K562 (cell line): ENCODE data around the gene C1orf116. TPM values are rescaled to one million over a fixed set of nuclear protein-coding genes. Genes with fewer than 3 reads are reported as not detected.
A peak's percentile ranks its signal among the peaks of the same experiment; 100 is the strongest.

Experiments
- ATAC-seq: fragments of 200-7000 bp; cut with Tn5 transposase; 3 replicates; pipeline ENCODE4 v1.9.1; 2020; ENCODE audit warnings: moderate library complexity
- BruUV-seq: library from RNA; stranded (reverse); fragments of 400-500 nt; replicated peaks from 2 replicates; lab custom pipeline; 2021; lab: Mats Ljungman, UMichigan
- CTCF ChIA-PET: fragments of 300-600 bp; formaldehyde crosslinking; extraction: SDS; loops from one replicate; lab custom pipeline; 2021; ENCODE audit warnings: low intra/inter-chr PET ratio; lab: Yijun Ruan, JAX
- POLR2A ChIA-PET: fragments of 300-600, 350-650 bp; sonication (Branson Sonifier 250); formaldehyde crosslinking; extraction: SDS; loops from one replicate; lab custom pipeline; 2021; ENCODE audit warnings: antibody characterized with exemption, inconsistent platforms; lab: Yijun Ruan, JAX
- DNase-seq, 4 experiments: peaks; one replicate each; pipeline versions ENCODE4 v3.0.0 to v3.0.0-alpha.2; 2011 to 2018; ENCODE audit warnings: low spot score in 3 of 4, mixed read lengths in 3 of 4; ENCODE audit errors: extremely low read depth in 1 of 4
- FAIRE-seq: peaks from 2 replicates; lab custom pipeline; 2011; peaks lifted over from hg19 to GRCh38; lab: Jason Lieb, UNC
- H2AFZ ChIP-seq: 2 replicates; pipeline ENCODE4 v1.6.0; 2011; ENCODE audit warnings: low read depth, low read length, control low read depth, inconsistent platforms
- H3K27ac ChIP-seq: fragments of 200-600 bp; 3 replicates; pipeline ENCODE4 v1.8.0; 2011; ENCODE audit warnings: low read depth, mild to moderate bottlenecking, control low read depth, inconsistent platforms, low read length, moderate library complexity, mixed read lengths; ENCODE audit errors: extremely low read depth
- H3K27me3 ChIP-seq, 2 experiments: fragments of 300-600 bp in 1 of 2; 2 replicates in 1 of 2; 3 replicates in 1 of 2; pipeline versions ENCODE4 v1.6.0 to v1.8.0; 2011; ENCODE audit warnings: inconsistent platforms in 2 of 2, low read length in 2 of 2, mild to moderate bottlenecking in 1 of 2, mixed read lengths in 1 of 2, moderate library complexity in 1 of 2; ENCODE audit not compliant: control insufficient read depth in 2 of 2, insufficient read depth in 2 of 2
- H3K36me3 ChIP-seq: fragments of 300-600 bp; 3 replicates; pipeline ENCODE4 v1.8.0; 2011; ENCODE audit warnings: mild to moderate bottlenecking, low read length, inconsistent platforms; ENCODE audit not compliant: control insufficient read depth, insufficient read depth
- H3K4me1 ChIP-seq, 2 experiments: fragments of 200-600 bp in 1 of 2; replicated peaks in 1 of 2; 2 replicates in 1 of 2; 3 replicates in 1 of 2; pipeline versions ENCODE4 v1.5.1 to v1.8.0; 2011; ENCODE audit warnings: inconsistent platforms in 2 of 2, low read length in 2 of 2, mild to moderate bottlenecking in 1 of 2, mixed read lengths in 1 of 2, moderate library complexity in 1 of 2; ENCODE audit not compliant: control insufficient read depth in 2 of 2, insufficient read depth in 2 of 2
- H3K4me2 ChIP-seq: 2 replicates; pipeline ENCODE4 v1.6.1; 2011; ENCODE audit warnings: low read length, control low read depth, inconsistent platforms, mixed read lengths; ENCODE audit not compliant: insufficient read depth
- H3K4me3 ChIP-seq: fragments of 200-600 bp; sonication (generic), shearing (Covaris generic); 2 replicates; pipeline ENCODE4 v1.5.1; 2016; ENCODE audit warnings: control low read depth, inconsistent platforms
- H3K79me2 ChIP-seq: fragments of 200-600 bp; 3 replicates; pipeline ENCODE4 v1.8.0; 2011; ENCODE audit warnings: low read length, inconsistent platforms; ENCODE audit not compliant: control insufficient read depth, insufficient read depth
- H3K9ac ChIP-seq, 2 experiments: 2 replicates each; pipeline versions ENCODE4 v1.6.0 to v1.6.1; 2011; ENCODE audit warnings: low read depth in 2 of 2, low read length in 2 of 2, control low read depth in 1 of 2, inconsistent platforms in 1 of 2, mild to moderate bottlenecking in 1 of 2, mixed read lengths in 1 of 2; ENCODE audit not compliant: insufficient read depth in 1 of 2
- H3K9me1 ChIP-seq: one replicate; pipeline ENCODE4 v1.6.0; 2011; ENCODE audit warnings: inconsistent platforms, mild to moderate bottlenecking, low read length, moderate library complexity; ENCODE audit not compliant: control insufficient read depth, insufficient read depth
- H3K9me3 ChIP-seq: replicated peaks from 2 replicates; pipeline ENCODE4 v1.5.1; 2011; ENCODE audit warnings: low read depth, low read length, inconsistent platforms; ENCODE audit not compliant: control insufficient read depth, insufficient read depth
- H4K20me1 ChIP-seq: replicated peaks from 2 replicates; pipeline ENCODE4 v1.6.1; 2011; ENCODE audit warnings: low read length, inconsistent platforms, mixed read lengths; ENCODE audit not compliant: control insufficient read depth, insufficient read depth
- CEBPB ChIP-seq: fragments of 450-650 bp; IDR thresholded peaks from 2 replicates; pipeline ENCODE4 v1.6.1; 2016; ENCODE audit warnings: missing genetic modification characterization, missing compliant biosample characterization
- PML ChIP-seq: IDR thresholded peaks from 2 replicates; pipeline ENCODE4 v1.6.1; 2012; ENCODE audit warnings: low read length, inconsistent platforms
- ZNF121 ChIP-seq: sonication (generic); formaldehyde crosslinking; conservative IDR thresholded peaks from 2 replicates; pipeline ENCODE4 v1.8.0; 2022; ENCODE audit warnings: missing genetic modification reagents
- WGBS: fragments of 100-300 bp; shearing (Covaris generic); methylation state at CpG from one replicate; pipeline ENCODE4 v1.1.6; 2016; ENCODE audit warnings: low coverage, mixed read lengths; ENCODE audit not compliant: insufficient coverage; ENCODE audit errors: missing lambda C conversion rate; 5-methylcytosine and 5-hydroxymethylcytosine counted together
- in situ Hi-C: fragments of 300-500 bp; cut with MboI; formaldehyde crosslinking; loops from 4 replicates; pipeline ENCODE4 v1.15.0; 2018; ENCODE audit warnings: inconsistent platforms, mixed read lengths
- intact Hi-C: fragments of 100-400 bp; cut with micrococcal nuclease; formaldehyde crosslinking; loops from 2 replicates; pipeline ENCODE4 v1.14.2; 2022
- polyA plus RNA-seq, 8 experiments: library from polyadenylated mRNA; depleted of rRNA in 4 of 8; stranded (reverse) in 5 of 8; unstranded in 3 of 8; fragments of >200 nt; fragmentation: Nextera tagmentation in 2 of 8; fragmentation: Illumina TruSeq in 1 of 8; extraction: Ambion mirVana in 2 of 8; extraction: Trizol in 1 of 8; gene quantifications; 2 replicates each; pipeline versions ENCODE4 v1.2.1 to v1.2.3, GENCODE V29; 2011 to 2014; ENCODE audit warnings: inconsistent platforms in 1 of 8, missing spikeins in 1 of 8
- total RNA-seq, 7 experiments: library from RNA; depleted of rRNA in 6 of 7; stranded (reverse); fragments of >200 nt in 6 of 7; fragmentation: Illumina TruSeq in 2 of 7; extraction: Trizol in 2 of 7; gene quantifications; 2 replicates each; pipeline versions ENCODE4 v1.2.1 to v1.2.3, GENCODE V29; 2011 to 2021; ENCODE audit warnings: low replicate concordance in 1 of 7
- TF ChIP-seq, protein P1 (sequence below): sonication (generic); formaldehyde crosslinking; IDR thresholded peaks from 2 replicates; pipeline ENCODE4 v1.8.1; 2023; ENCODE audit warnings: mild to moderate bottlenecking, missing genetic modification reagents
- TF ChIP-seq, protein P2 (sequence below): fragments of 450-650 bp; IDR thresholded peaks from 2 replicates; pipeline ENCODE4 v1.6.1; 2016; ENCODE audit warnings: low read depth
- TF ChIP-seq, protein P3 (sequence below): sonication (generic); formaldehyde crosslinking; IDR thresholded peaks from 2 replicates; pipeline ENCODE4 v1.8.1; 2023; ENCODE audit warnings: missing genetic modification reagents, mild to moderate bottlenecking, borderline replicate concordance

C1orf116 gene
- total and polyA plus RNA-seq, 9 of the 15 experiments (the other 6 are each of a cell fraction or from before 2014, with no cell fraction given), result 0.62 to 3.0 (median 0.95) TPM

DNA sequence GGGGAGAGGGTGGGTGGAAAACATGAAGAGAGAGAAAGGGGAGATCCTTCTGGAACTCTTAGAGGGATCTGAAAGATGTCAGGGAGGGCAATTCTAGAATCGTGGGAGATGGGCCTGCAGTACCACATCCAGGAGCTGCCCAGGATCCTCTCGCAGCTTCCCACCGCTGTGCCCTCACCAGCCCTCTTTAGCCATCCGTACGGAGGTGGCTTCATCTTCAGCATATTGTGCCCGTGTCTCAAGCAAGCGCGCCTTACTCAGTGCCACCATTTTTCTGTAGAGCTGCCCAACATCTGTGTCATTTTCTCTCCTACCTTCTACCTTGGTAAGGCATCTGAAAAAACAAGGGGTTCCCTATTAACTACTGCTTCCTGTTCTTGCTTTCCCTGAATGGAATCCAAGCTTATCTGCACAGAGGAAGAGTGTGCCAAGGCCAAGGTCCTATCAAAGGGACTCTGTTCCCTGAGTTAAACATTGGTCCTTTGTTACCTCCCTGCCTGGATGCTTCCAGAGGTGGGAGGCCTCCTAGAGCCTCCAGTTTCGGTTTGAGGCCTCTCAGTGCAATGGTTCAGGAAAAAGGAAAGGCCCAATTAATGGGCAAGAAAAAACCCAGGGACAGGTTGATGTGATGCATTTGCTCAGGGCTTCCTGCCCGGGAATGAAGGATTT is 23.2 kb downstream of the C1orf116 start:
- no peak for DNase-seq
- 85% methylated on average over 10 of the region's 10 CpGs for WGBS
- Histone ChIP-seq H4K20me1 (no peaks in the 10 kb centered on the region), H3K4me1 (peaks cover 3 to 37% of the 10 kb centered on the region in 2 experiments; a peak in 4 of 5 replicates), H3K9me1 (no peaks in the 10 kb centered on the region), H3K27me3 (no peaks in the 10 kb centered on the region), H3K36me3 (no peaks in the 10 kb centered on the region), H3K4me2 (no peak overlapping the region), H3K79me2 (no peaks in the 10 kb centered on the region), H3K27ac (no peak overlapping the region), H3K9ac (no peak overlapping the region), H3K4me3 (no peak overlapping the region), H2AFZ (peak overlapping the region; percentile 3; the same call in 1 of the 2 replicates), H3K9me3 (peaks cover 3% of the 10 kb centered on the region; the same call in 1 of the 2 replicates)
- ChIA-PET POLR2A (interaction anchor here (0.6 to 6.5 kb wide), 3 partner anchors 12 to 876 kb away, joined by 3 to 38 read pairs (median 4); partner anchors contain the start of gene PFKFB2), CTCF (no interaction called here)
- intact Hi-C loops, result no loop called here
- BruUV-seq, result no TSS peak
- no peak for ATAC-seq
- FAIRE-seq, result no peak
- in situ Hi-C loops, result no loop called here
- TF ChIP-seq, protein P1, sequence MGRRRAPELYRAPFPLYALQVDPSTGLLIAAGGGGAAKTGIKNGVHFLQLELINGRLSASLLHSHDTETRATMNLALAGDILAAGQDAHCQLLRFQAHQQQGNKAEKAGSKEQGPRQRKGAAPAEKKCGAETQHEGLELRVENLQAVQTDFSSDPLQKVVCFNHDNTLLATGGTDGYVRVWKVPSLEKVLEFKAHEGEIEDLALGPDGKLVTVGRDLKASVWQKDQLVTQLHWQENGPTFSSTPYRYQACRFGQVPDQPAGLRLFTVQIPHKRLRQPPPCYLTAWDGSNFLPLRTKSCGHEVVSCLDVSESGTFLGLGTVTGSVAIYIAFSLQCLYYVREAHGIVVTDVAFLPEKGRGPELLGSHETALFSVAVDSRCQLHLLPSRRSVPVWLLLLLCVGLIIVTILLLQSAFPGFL (CRISPR knock-in tag), result no peak
- TF ChIP-seq PML (no peak), ZNF121 (CRISPR knock-in tag) (no peak), CEBPB (no peak)
- TF ChIP-seq, protein P2, sequence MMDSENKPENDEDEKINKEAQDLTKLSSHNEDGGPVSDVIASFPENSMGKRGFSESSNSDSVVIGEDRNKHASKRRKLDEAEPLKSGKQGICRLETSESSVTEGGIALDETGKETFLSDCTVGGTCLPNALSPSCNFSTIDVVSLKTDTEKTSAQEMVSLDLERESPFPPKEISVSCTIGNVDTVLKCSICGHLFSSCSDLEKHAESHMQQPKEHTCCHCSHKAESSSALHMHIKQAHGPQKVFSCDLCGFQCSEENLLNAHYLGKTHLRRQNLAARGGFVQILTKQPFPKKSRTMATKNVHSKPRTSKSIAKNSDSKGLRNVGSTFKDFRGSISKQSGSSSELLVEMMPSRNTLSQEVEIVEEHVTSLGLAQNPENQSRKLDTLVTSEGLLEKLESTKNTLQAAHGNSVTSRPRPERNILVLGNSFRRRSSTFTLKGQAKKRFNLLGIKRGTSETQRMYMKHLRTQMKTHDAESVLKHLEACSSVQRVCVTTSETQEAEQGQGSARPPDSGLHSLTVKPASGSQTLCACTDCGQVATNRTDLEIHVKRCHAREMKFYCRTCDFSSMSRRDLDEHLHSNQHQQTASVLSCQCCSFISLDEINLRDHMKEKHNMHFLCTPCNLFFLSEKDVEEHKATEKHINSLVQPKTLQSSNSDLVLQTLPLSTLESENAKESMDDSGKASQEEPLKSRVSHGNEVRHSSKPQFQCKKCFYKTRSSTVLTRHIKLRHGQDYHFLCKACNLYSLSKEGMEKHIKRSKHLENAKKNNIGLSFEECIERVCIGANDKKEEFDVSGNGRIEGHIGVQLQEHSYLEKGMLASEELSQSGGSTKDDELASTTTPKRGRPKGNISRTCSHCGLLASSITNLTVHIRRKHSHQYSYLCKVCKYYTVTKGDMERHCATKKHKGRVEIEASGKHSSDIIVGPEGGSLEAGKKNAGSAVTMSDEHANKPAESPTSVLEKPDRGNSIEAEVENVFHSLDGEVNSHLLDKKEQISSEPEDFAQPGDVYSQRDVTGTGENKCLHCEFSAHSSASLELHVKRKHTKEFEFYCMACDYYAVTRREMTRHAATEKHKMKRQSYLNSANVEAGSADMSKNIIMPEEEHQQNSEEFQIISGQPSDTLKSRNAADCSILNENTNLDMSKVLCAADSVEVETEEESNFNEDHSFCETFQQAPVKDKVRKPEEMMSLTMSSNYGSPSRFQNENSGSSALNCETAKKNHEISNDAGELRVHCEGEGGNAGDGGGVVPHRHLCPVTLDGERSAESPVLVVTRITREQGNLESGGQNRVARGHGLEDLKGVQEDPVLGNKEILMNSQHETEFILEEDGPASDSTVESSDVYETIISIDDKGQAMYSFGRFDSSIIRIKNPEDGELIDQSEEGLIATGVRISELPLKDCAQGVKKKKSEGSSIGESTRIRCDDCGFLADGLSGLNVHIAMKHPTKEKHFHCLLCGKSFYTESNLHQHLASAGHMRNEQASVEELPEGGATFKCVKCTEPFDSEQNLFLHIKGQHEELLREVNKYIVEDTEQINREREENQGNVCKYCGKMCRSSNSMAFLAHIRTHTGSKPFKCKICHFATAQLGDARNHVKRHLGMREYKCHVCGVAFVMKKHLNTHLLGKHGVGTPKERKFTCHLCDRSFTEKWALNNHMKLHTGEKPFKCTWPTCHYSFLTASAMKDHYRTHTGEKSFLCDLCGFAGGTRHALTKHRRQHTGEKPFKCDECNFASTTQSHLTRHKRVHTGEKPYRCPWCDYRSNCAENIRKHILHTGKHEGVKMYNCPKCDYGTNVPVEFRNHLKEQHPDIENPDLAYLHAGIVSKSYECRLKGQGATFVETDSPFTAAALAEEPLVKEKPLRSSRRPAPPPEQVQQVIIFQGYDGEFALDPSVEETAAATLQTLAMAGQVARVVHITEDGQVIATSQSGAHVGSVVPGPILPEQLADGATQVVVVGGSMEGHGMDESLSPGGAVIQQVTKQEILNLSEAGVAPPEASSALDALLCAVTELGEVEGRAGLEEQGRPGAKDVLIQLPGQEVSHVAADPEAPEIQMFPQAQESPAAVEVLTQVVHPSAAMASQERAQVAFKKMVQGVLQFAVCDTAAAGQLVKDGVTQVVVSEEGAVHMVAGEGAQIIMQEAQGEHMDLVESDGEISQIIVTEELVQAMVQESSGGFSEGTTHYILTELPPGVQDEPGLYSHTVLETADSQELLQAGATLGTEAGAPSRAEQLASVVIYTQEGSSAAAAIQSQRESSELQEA, result no peak
- TF ChIP-seq, protein P3, sequence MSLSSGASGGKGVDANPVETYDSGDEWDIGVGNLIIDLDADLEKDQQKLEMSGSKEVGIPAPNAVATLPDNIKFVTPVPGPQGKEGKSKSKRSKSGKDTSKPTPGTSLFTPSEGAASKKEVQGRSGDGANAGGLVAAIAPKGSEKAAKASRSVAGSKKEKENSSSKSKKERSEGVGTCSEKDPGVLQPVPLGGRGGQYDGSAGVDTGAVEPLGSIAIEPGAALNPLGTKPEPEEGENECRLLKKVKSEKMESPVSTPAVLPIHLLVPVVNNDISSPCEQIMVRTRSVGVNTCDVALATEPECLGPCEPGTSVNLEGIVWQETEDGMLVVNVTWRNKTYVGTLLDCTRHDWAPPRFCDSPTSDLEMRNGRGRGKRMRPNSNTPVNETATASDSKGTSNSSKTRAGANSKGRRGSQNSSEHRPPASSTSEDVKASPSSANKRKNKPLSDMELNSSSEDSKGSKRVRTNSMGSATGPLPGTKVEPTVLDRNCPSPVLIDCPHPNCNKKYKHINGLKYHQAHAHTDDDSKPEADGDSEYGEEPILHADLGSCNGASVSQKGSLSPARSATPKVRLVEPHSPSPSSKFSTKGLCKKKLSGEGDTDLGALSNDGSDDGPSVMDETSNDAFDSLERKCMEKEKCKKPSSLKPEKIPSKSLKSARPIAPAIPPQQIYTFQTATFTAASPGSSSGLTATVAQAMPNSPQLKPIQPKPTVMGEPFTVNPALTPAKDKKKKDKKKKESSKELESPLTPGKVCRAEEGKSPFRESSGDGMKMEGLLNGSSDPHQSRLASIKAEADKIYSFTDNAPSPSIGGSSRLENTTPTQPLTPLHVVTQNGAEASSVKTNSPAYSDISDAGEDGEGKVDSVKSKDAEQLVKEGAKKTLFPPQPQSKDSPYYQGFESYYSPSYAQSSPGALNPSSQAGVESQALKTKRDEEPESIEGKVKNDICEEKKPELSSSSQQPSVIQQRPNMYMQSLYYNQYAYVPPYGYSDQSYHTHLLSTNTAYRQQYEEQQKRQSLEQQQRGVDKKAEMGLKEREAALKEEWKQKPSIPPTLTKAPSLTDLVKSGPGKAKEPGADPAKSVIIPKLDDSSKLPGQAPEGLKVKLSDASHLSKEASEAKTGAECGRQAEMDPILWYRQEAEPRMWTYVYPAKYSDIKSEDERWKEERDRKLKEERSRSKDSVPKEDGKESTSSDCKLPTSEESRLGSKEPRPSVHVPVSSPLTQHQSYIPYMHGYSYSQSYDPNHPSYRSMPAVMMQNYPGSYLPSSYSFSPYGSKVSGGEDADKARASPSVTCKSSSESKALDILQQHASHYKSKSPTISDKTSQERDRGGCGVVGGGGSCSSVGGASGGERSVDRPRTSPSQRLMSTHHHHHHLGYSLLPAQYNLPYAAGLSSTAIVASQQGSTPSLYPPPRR, result no peak
